NK-92 (cell line): ENCODE measurements around the gene ASCL3.
"Not testable (repeated sequence)": the region's sequence is repeated elsewhere in the genome, so short reads cannot be mapped to it uniquely, and the experiment has no call there.

ENCODE experiments used
- DNase-seq: peaks from one replicate; lab custom pipeline; 2025; ENCODE audit not compliant: unreplicated experiment; lab: John Stamatoyannopoulos, UW

Gene ASCL3

GRCh38 chr11:8948886-8949285 is 6.1 kb upstream of the ASCL3 start:
- DNase-seq, result no peak

GRCh38 chr11:8947230-8947943 is 4.6 kb upstream of the ASCL3 start:
- no peak for DNase-seq

- no peak for DNase-seq
These were observed 1.3 kb downstream of the ASCL3 start for GRCh38 chr11:8941341-8942103.

- DNase-seq, result no peak
These were observed 5.2 kb downstream of the ASCL3 start for GRCh38 chr11:8937659-8938058.

GRCh38 chr11:8937159-8937558 is 5.7 kb downstream of the ASCL3 start:
- DNase-seq, result no peak

GRCh38 chr11:8935789-8936188 is 7.0 kb downstream of the ASCL3 start:
- not testable (repeated sequence) for DNase-seq

GRCh38 chr11:8934742-8935488 is 7.9 kb downstream of the ASCL3 start:
- DNase-seq, result no peak

GRCh38 chr11:8933931-8934330 is 8.9 kb downstream of the ASCL3 start:
- no peak for DNase-seq

GRCh38 chr11:8932564-8933180 is 10.1 kb downstream of the ASCL3 start, which contains the start of gene C11orf16:
Gene C11orf16, minus strand, starts transcription at chr11:8932947. Its CDS starts 639 bp downstream, at chr11:8932308.
- no peak for DNase-seq

- no peak for DNase-seq
These were observed 12.2 kb downstream of the ASCL3 start for GRCh38 chr11:8930456-8931175.

GRCh38 chr11:8928981-8929615 is 13.7 kb downstream of the ASCL3 start:
- DNase-seq, result no peak

- no peak for DNase-seq
These were observed 14.6 kb downstream of the ASCL3 start for GRCh38 chr11:8928205-8928604.

- no peak for DNase-seq
These were observed 15.6 kb downstream of the ASCL3 start for GRCh38 chr11:8927233-8927632.

GRCh38 chr11:8926236-8926635 is 16.6 kb downstream of the ASCL3 start:
- DNase-seq, result no peak

GRCh38 chr11:8925711-8926110 is 17.1 kb downstream of the ASCL3 start:
- DNase-seq, result no peak

- no peak for DNase-seq
These were observed 20.1 kb downstream of the ASCL3 start for GRCh38 chr11:8922691-8923090.

GRCh38 chr11:8917157-8917825 is 25.5 kb downstream of the ASCL3 start:
- DNase-seq, result no peak

GRCh38 chr11:8914661-8915018 is 28.2 kb downstream of the ASCL3 start:
- DNase-seq, result no peak

GRCh38 chr11:8913961-8914660 is 28.7 kb downstream of the ASCL3 start:
- no peak for DNase-seq
